ENCODE measurements around the gene ARHGAP8. TPM values are rescaled to one million over a fixed set of nuclear protein-coding genes. Genes with fewer than 3 reads are reported as not detected.

Gene ARHGAP8
- total RNA-seq, 2 experiments from 2014 or later, result 1.1 TPM

DNA sequence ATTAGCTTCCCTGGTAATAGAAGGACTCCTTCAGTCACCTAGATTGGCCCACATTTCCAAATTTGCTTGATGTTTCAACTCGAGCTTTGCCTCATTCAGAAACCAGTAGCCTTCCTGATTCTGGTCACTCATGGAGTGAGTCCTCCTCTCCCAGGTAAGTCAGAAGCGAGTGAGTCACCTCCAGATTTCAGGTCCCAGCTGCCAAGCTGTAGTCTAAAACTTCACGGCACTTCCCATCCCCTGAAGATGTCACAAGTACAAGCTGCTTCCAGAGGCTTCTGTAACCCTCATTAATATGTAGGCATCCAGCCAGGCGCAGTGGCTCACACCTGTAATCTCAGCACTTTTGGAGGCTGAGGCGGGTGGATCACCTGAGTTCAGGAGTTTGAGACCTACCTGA is 23.5 kb downstream of the ARHGAP8 start:
- CTCF ChIA-PET, result no interaction called here

DNA sequence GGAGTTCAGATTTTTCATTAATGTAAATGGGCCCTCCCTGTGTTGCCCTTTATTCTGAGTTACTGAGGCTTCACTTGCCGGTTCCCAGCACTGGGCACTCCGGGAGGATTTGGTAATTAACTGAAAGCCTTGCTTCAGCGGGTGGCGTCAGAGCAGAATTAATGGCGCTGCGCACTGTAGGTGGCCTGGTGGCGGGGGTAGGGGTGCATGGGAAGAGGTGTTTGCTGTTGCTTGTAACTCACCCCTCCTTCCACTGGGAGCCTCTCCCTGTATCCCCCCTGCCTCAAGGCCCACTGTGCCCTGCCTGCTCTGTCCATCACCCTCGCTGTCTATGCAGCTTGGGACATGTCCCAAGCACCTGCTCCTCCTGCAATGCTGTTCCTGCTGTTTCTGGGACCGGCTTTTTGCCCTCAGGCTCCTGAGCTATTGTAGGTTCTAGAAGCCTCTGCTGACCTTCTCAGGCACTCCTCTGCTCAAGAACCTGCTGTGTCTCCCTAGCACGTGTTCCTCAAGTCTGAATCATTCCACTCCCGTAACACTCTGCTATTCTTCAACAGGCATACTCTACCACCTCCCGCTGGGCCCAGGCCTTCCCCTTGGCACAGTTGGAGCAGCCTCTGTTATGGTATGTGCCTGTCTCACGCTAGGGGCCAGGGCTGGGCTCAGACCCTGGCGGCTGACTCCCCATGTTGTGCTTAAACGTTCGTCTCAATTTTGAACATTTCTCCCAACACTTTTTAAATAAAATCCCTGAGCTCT is 24.4 kb downstream of the ARHGAP8 start:
- H3K36me3 Mint-ChIP-seq, result no peaks in the 10 kb centered on the region
- CTCF ChIA-PET, result no interaction called here
- DNase-seq, result no peak
- H3K4me3 Mint-ChIP-seq, result no peak overlapping the region
- H3K27ac Mint-ChIP-seq, result no peak overlapping the region
- no peaks in the 10 kb centered on the region for H3K4me1 Mint-ChIP-seq
- ATAC-seq, result no peak
- peaks cover 7% of the 10 kb centered on the region for H3K9me3 Mint-ChIP-seq (ENCODE audit: low read depth)
- H3K27me3 Mint-ChIP-seq, result no peaks in the 10 kb centered on the region

More for the DNA sequence above, 23.5 kb downstream of the ARHGAP8 start:
- Mint-ChIP-seq H3K4me3 (no peak overlapping the region), H3K27me3 (no peaks in the 10 kb centered on the region), H3K36me3 (no peaks in the 10 kb centered on the region), H3K9me3 (ENCODE audit: low read depth) (peaks cover 7% of the 10 kb centered on the region), H3K27ac (no peak overlapping the region), H3K4me1 (no peaks in the 10 kb centered on the region)
- DNase-seq (no peak), ATAC-seq (no peak)

GRCh38 chr22:44777364-44777755 is 25.0 kb downstream of the ARHGAP8 start:
- Mint-ChIP-seq H3K4me1 (no peaks in the 10 kb centered on the region), H3K36me3 (no peaks in the 10 kb centered on the region), H3K9me3 (ENCODE audit: low read depth) (peaks cover 7% of the 10 kb centered on the region), H3K4me3 (no peak overlapping the region), H3K27me3 (no peaks in the 10 kb centered on the region), H3K27ac (no peak overlapping the region)
- ATAC-seq (no peak), DNase-seq (no peak)
- CTCF ChIA-PET, result no interaction called here

- no peaks in the 10 kb centered on the region for H3K27me3 Mint-ChIP-seq
- CTCF ChIA-PET, result no interaction called here
- H3K4me3 Mint-ChIP-seq, result no peak overlapping the region
- H3K36me3 Mint-ChIP-seq, result no peaks in the 10 kb centered on the region
- H3K27ac Mint-ChIP-seq, result no peak overlapping the region
- ATAC-seq (no peak), DNase-seq (no peak)
- no peaks in the 10 kb centered on the region for H3K4me1 Mint-ChIP-seq
- no peaks in the 10 kb centered on the region for H3K9me3 Mint-ChIP-seq (ENCODE audit: low read depth)
These were observed 28.6 kb downstream of the ARHGAP8 start for GRCh38 chr22:44780876-44781449.

DNA sequence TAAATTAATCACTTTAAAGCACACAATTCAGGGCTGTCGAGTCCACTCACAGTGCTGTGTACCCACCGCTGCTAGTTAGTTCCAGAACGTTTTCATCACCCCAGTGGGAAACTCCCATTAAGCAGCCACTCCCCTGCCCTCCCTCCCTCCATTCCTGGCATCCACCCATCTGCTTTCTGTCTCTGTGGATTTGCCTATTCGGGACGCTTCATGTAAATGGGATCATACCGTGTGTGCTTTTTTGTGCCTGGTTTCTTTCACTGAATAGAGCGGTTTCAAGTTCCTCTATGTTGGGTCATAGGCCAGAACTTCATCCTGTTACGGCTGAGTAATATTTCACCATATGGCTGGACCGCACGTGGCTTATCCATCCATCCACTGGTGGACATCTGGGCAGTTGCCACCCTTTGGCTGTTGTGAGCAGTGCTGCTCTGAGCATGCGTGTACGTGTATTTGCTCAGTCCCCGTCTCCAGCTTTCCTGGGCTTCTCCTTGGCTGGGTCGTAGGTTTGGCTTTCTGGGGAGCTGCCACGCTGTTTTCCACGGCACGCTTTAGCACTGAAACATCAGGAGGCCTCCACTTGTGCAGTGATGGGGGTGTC is 30.1 kb downstream of the ARHGAP8 start:
- CTCF ChIA-PET, result no interaction called here
- Mint-ChIP-seq H3K36me3 (no peaks in the 10 kb centered on the region), H3K4me3 (no peak overlapping the region)

DNA sequence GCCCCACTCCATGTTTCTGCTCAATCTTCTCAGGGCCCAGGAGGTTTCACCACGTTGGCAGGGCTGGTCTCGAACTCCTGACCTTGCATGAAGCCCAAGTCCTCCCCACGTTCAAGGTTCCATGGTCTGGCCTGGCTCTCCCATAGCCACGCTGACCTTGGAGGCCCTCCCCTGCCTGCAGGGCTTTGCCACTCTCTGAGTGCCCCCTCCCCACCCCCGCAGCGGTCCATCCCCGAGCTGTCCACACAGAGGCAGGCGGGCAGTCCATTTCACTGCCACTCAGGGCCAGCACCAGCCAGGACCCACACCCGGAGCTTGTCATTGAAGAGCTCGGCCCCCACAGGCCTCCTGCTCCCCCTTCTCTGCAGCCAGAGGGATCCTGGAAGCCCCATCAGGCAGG is 30.7 kb downstream of the ARHGAP8 start:
- DNase-seq, result no peak
- CTCF ChIA-PET, result no interaction called here
- H3K4me3 Mint-ChIP-seq, result no peak overlapping the region
- H3K27ac Mint-ChIP-seq, result no peak overlapping the region
- no peaks in the 10 kb centered on the region for H3K27me3 Mint-ChIP-seq
- H3K36me3 Mint-ChIP-seq, result no peaks in the 10 kb centered on the region
- no peak for ATAC-seq
- H3K9me3 Mint-ChIP-seq (ENCODE audit: low read depth), result no peaks in the 10 kb centered on the region
- H3K4me1 Mint-ChIP-seq, result no peaks in the 10 kb centered on the region

More for the DNA sequence above, 30.1 kb downstream of the ARHGAP8 start:
- Mint-ChIP-seq H3K27me3 (no peaks in the 10 kb centered on the region), H3K4me1 (no peaks in the 10 kb centered on the region), H3K27ac (no peak overlapping the region), H3K9me3 (ENCODE audit: low read depth) (no peaks in the 10 kb centered on the region)
- no peak for DNase-seq
- no peak for ATAC-seq

GRCh38 chr22:44783581-44783980 is 31.2 kb downstream of the ARHGAP8 start:
- CTCF ChIA-PET, result no interaction called here
- H3K4me3 Mint-ChIP-seq, result no peak overlapping the region

DNA sequence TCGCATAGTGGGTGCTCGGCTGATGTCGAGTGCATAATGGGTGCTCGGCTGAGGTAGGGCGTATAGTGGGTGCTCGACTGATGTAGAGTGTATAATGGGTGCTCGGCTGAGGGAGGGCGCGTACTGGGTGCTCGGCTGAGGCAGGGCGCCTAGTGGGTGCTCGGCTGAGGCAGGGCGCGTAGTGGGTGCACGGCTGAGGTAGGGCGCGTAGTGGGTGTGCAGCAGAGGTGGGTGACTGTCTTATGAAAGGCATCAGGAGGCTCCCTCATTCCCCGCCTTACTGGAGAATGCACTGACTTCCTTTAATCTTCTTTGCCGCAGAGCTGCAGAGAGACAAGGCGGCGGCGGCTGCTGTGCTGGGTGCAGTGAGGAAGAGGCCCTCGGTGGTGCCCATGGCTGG is 33.8 kb downstream of the ARHGAP8 start:
- no peaks in the 10 kb centered on the region for H3K36me3 Mint-ChIP-seq
- H3K27ac Mint-ChIP-seq, result no peak overlapping the region
- no peaks in the 10 kb centered on the region for H3K4me1 Mint-ChIP-seq
- CTCF ChIA-PET, result no interaction called here
- no peaks in the 10 kb centered on the region for H3K27me3 Mint-ChIP-seq
- H3K9me3 Mint-ChIP-seq (ENCODE audit: low read depth), result no peaks in the 10 kb centered on the region
- DNase-seq (no peak), ATAC-seq (no peak)
- H3K4me3 Mint-ChIP-seq, result no peak overlapping the region

More at GRCh38 chr22:44783581-44783980, 31.2 kb downstream of the ARHGAP8 start:
- H3K9me3 Mint-ChIP-seq (ENCODE audit: low read depth), result no peaks in the 10 kb centered on the region
- H3K4me1 Mint-ChIP-seq, result no peaks in the 10 kb centered on the region
- H3K27ac Mint-ChIP-seq, result no peak overlapping the region
- ATAC-seq (no peak), DNase-seq (no peak)
- no peaks in the 10 kb centered on the region for H3K27me3 Mint-ChIP-seq
- no peaks in the 10 kb centered on the region for H3K36me3 Mint-ChIP-seq

GRCh38 chr22:44786610-44787009 is 34.2 kb downstream of the ARHGAP8 start:
- DNase-seq (no peak), ATAC-seq (no peak)
- Mint-ChIP-seq H3K4me3 (no peak overlapping the region), H3K36me3 (no peaks in the 10 kb centered on the region), H3K9me3 (ENCODE audit: low read depth) (no peaks in the 10 kb centered on the region), H3K27ac (no peak overlapping the region), H3K4me1 (no peaks in the 10 kb centered on the region), H3K27me3 (no peaks in the 10 kb centered on the region)
- CTCF ChIA-PET, result no interaction called here

DNA sequence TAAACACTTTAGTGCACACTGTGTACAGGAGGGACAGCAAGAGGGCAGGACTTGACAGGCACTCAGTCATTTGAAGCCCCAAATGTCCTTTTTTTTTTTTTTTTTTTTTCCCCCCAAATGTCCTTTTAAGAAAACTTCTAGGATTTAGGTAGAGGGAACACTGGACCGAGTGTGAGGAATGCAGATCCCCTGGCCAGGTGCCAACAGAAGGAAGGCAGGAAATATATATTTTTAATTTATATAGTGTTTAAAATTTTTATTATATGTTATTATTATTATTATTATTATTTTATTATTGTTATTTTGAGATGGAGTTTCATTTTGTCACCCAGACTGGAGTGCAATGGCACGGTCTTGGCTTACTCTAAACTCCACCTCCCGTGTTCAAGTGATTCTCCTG is 35.5 kb downstream of the ARHGAP8 start:
- ATAC-seq (no peak), DNase-seq (no peak)
- Mint-ChIP-seq H3K4me1 (no peaks in the 10 kb centered on the region), H3K36me3 (no peaks in the 10 kb centered on the region), H3K27me3 (no peaks in the 10 kb centered on the region), H3K9me3 (ENCODE audit: low read depth) (no peaks in the 10 kb centered on the region), H3K27ac (no peak overlapping the region), H3K4me3 (no peak overlapping the region)
- CTCF ChIA-PET, result no interaction called here

- DNase-seq (no peak), ATAC-seq (no peak)
- no peaks in the 10 kb centered on the region for H3K9me3 Mint-ChIP-seq (ENCODE audit: low read depth)
- CTCF ChIA-PET, result no interaction called here
- no peaks in the 10 kb centered on the region for H3K4me1 Mint-ChIP-seq
- H3K27ac Mint-ChIP-seq, result no peak overlapping the region
- no peaks in the 10 kb centered on the region for H3K36me3 Mint-ChIP-seq
- H3K27me3 Mint-ChIP-seq, result peaks cover 3% of the 10 kb centered on the region
- H3K4me3 Mint-ChIP-seq, result no peak overlapping the region
These were observed 40.7 kb downstream of the ARHGAP8 start for GRCh38 chr22:44793106-44793505.

DNA sequence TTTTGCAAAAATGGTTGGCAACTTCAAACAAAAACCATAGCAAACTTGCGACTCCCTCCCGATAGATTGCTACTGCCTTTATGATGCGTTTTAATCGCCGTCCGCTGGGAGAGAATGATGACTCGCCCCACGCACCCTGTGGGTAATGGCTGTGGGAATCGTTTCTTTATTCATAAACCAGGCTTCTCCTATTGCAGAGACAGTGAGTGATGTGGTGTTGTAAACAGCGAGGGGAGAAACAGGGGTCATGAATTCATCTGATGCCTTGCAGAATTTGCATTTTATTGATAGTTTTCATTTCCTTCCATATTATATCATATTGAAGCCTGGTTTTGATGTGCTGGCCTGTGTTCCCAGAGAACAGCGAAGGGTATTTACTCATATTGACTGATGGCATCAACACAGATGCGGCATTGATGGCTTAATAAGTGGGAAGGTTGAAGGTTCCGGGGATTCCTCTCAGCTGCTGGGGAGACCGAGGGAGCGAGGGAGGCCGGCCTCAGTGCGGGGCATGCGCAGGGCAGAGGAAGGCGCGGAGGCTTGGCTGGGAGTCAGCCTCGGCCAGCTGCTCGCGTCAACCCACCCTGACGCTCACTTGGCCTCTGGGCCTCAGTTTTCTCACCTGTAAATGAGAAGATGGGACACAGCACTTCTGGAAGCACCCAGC is 41.3 kb downstream of the ARHGAP8 start:
- H3K4me1 Mint-ChIP-seq, result no peaks in the 10 kb centered on the region
- CTCF ChIA-PET, result no interaction called here
- no peaks in the 10 kb centered on the region for H3K36me3 Mint-ChIP-seq
- DNase-seq (no peak), ATAC-seq (no peak)
- no peak overlapping the region for H3K4me3 Mint-ChIP-seq
- H3K27ac Mint-ChIP-seq, result no peak overlapping the region
- no peaks in the 10 kb centered on the region for H3K9me3 Mint-ChIP-seq (ENCODE audit: low read depth)
- peaks cover 3% of the 10 kb centered on the region for H3K27me3 Mint-ChIP-seq

GRCh38 chr22:44795701-44796630 is 43.6 kb downstream of the ARHGAP8 start:
- Mint-ChIP-seq H3K36me3 (no peaks in the 10 kb centered on the region), H3K27me3 (peaks cover 3% of the 10 kb centered on the region), H3K4me1 (no peaks in the 10 kb centered on the region), H3K4me3 (no peak overlapping the region), H3K27ac (no peak overlapping the region), H3K9me3 (ENCODE audit: low read depth) (no peaks in the 10 kb centered on the region)
- no peak for DNase-seq
- CTCF ChIA-PET, result no interaction called here
- no peak for ATAC-seq
